ENCODE data around the gene PIH1D2.
"Not testable (repeated sequence)": the region's sequence is repeated elsewhere in the genome, so short reads cannot be mapped to it uniquely, and the experiment has no call there.

Gene PIH1D2

DNA sequence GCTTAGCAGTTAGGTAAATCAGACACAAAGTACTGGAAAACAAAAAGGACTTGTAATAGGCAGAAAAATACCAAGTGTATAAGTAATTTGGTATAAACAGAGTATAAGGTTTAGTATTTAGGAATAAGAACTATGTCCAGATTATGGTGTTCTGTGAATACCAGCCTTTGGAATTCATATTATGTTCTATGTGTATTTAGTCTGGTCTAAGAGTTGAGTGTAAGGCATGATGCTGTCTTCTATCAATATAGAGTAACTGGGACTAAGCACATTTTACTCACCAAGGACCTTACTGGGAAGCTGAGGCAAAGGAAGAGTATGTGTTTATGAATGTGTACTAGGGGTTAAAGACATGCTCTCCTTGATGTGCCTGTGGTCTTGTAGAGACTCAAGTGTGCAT, 22.4 kb upstream of the PIH1D2 start:
- Histone ChIP-seq H3K27me3 (ENCODE audit: control insufficient read depth, insufficient read depth, low read length) (no peaks in the 10 kb centered on the region), H3K27ac (ENCODE audit: low read depth, low read length) (no peak overlapping the region), H3K4me3 (ENCODE audit: low read length) (no peak overlapping the region), H3K4me1 (ENCODE audit: control insufficient read depth, insufficient read depth, low read length) (no peaks in the 10 kb centered on the region), H3K9ac (ENCODE audit: low read length) (no peak overlapping the region), H3K36me3 (ENCODE audit: control insufficient read depth, insufficient read depth, low read length) (peaks cover 11% of the 10 kb centered on the region)

GRCh38 chr11:112095302-112095701, 21.5 kb upstream of the PIH1D2 start:
- H3K36me3 ChIP-seq (ENCODE audit: control insufficient read depth, insufficient read depth, low read length): peaks cover 12% of the 10 kb centered on the region
- not testable (repeated sequence) for H3K4me1 ChIP-seq (ENCODE audit: control insufficient read depth, insufficient read depth, low read length); H3K9ac ChIP-seq (ENCODE audit: low read length); H3K4me3 ChIP-seq (ENCODE audit: low read length); H3K27me3 ChIP-seq (ENCODE audit: control insufficient read depth, insufficient read depth, low read length); H3K27ac ChIP-seq (ENCODE audit: low read depth, low read length)

GRCh38 chr11:112087212-112087611, 13.4 kb upstream of the PIH1D2 start:
- H3K36me3 ChIP-seq (ENCODE audit: control insufficient read depth, insufficient read depth, low read length): peaks cover 34% of the 10 kb centered on the region
- peak overlapping the region; percentile 95 for H3K9ac ChIP-seq (ENCODE audit: low read length)
- H3K27me3 ChIP-seq (ENCODE audit: control insufficient read depth, insufficient read depth, low read length): no peaks in the 10 kb centered on the region

GRCh38 chr11:112086422-112087191, 12.8 kb upstream of the PIH1D2 start, which contains the start of the genes SDHD and TIMM8B:
SDHD (plus strand) TSS chr11:112086873; CDS start chr11:112086908, 35 bp downstream.
TIMM8B (minus strand) TSS chr11:112086756; CDS start chr11:112086723, 33 bp downstream.
- Histone ChIP-seq H3K36me3 (ENCODE audit: control insufficient read depth, insufficient read depth, low read length) (peaks cover 38% of the 10 kb centered on the region), H3K4me1 (ENCODE audit: control insufficient read depth, insufficient read depth, low read length) (peaks cover 18% of the 10 kb centered on the region)

More at GRCh38 chr11:112087212-112087611, 13.4 kb upstream of the PIH1D2 start:
- Histone ChIP-seq H3K27ac (ENCODE audit: low read depth, low read length) (peak overlapping the region; percentile 83), H3K4me3 (ENCODE audit: low read length) (peak overlapping the region; percentile 89), H3K4me1 (ENCODE audit: control insufficient read depth, insufficient read depth, low read length) (peaks cover 18% of the 10 kb centered on the region)

DNA sequence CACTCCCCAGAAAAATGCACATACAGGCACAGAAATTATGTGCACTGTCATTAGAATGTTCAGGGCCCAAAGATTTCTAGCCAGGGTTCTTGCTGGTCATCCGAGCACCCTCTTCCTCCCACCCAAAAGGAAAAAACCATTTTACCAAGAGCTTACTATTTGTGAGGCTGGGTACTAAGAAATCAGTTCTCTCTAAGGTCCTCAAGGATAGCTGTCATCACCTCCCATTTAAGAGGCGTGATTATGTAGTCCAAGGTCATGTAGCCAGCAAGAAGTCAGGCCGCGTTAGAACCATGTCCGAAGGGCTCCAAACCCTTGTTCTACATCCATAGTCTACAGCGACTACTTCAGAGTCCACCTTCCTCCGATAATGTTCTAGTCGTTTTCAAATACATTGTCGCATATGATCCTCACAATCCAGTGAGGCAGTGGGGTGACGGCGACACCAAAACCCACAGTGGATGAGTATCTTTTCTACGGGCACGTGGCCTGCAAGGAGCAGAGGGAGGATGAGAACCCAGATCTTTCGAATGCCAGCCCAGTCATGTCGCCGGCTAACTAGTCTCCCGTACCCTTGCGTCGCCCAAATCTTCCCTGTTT, 12.1 kb upstream of the PIH1D2 start:
- Histone ChIP-seq H3K4me3 (ENCODE audit: low read length) (peak overlapping the region; percentile 89), H3K27ac (ENCODE audit: low read depth, low read length) (peak overlapping the region; percentile 83), H3K9ac (ENCODE audit: low read length) (peak overlapping the region; percentile 33), H3K4me1 (ENCODE audit: control insufficient read depth, insufficient read depth, low read length) (peaks cover 18% of the 10 kb centered on the region), H3K36me3 (ENCODE audit: control insufficient read depth, insufficient read depth, low read length) (peaks cover 35% of the 10 kb centered on the region), H3K27me3 (ENCODE audit: control insufficient read depth, insufficient read depth, low read length) (no peaks in the 10 kb centered on the region)

More at GRCh38 chr11:112086422-112087191, 12.8 kb upstream of the PIH1D2 start, which contains the start of the genes SDHD and TIMM8B:
- peak within 1 kb of the TSS; percentile 83 for H3K27ac ChIP-seq (ENCODE audit: low read depth, low read length)
- H3K27me3 ChIP-seq (ENCODE audit: control insufficient read depth, insufficient read depth, low read length): no peaks in the 10 kb centered on the region
- peak within 1 kb of the TSS; percentile 95 for H3K9ac ChIP-seq (ENCODE audit: low read length)
- H3K4me3 ChIP-seq (ENCODE audit: low read length): peak within 1 kb of the TSS; percentile 89

DNA sequence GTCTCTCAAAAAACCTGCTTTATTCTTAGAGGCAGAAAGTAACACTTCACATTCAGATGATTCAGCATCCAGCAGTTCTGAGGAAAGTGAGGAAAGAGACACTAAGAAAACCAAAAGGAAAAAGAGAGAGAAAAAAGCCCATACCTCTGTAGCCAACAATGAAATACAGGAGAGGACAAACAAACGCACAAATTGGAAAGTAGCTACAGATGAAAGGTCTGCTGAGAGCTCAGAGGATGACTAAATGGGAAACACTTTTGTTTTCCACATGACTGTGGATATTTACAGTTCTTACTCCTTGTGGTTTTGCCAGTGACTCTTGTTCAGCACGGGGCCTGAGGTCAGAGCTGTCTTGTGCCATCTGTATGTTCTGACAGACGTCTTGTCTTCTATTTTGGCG, 8.9 kb upstream of the PIH1D2 start:
- Histone ChIP-seq H3K9ac (ENCODE audit: low read length) (no peak overlapping the region), H3K4me3 (ENCODE audit: low read length) (no peak overlapping the region), H3K4me1 (ENCODE audit: control insufficient read depth, insufficient read depth, low read length) (peaks cover 6% of the 10 kb centered on the region), H3K27ac (ENCODE audit: low read depth, low read length) (no peak overlapping the region), H3K36me3 (ENCODE audit: control insufficient read depth, insufficient read depth, low read length) (peaks cover 30% of the 10 kb centered on the region), H3K27me3 (ENCODE audit: control insufficient read depth, insufficient read depth, low read length) (no peaks in the 10 kb centered on the region)

DNA sequence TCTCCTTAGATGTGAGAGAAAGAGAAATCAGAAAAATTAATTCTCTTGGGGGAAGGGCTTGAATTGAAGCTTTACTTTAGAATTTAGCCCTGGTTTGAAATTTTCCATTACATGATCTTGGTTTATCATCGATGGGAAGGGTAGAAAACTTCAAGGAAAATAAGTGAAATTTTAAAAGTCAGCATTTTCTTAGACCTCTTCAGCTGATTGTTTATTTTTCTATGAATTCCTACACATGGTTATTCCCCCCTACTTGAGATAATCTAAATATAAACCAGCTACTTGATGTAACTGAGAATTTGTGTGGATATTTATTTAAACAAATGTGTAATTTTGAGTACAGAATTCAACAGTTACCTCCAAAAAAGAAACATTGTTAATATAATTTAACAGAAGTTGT, 10.9 kb downstream of the PIH1D2 start:
- H3K36me3 ChIP-seq (ENCODE audit: control insufficient read depth, insufficient read depth, low read length): peaks cover 11% of the 10 kb centered on the region
- no peaks in the 10 kb centered on the region for H3K27me3 ChIP-seq (ENCODE audit: control insufficient read depth, insufficient read depth, low read length)

GRCh38 chr11:112058103-112058502, 15.7 kb downstream of the PIH1D2 start:
- H3K4me1 ChIP-seq (ENCODE audit: control insufficient read depth, insufficient read depth, low read length): no peaks in the 10 kb centered on the region
- no peak overlapping the region for H3K4me3 ChIP-seq (ENCODE audit: low read length)
- no peak overlapping the region for H3K9ac ChIP-seq (ENCODE audit: low read length)
- no peaks in the 10 kb centered on the region for H3K27me3 ChIP-seq (ENCODE audit: control insufficient read depth, insufficient read depth, low read length)
- H3K36me3 ChIP-seq (ENCODE audit: control insufficient read depth, insufficient read depth, low read length): peaks cover 13% of the 10 kb centered on the region
- no peak overlapping the region for H3K27ac ChIP-seq (ENCODE audit: low read depth, low read length)

More for the DNA sequence above, 10.9 kb downstream of the PIH1D2 start:
- H3K9ac ChIP-seq (ENCODE audit: low read length): no peak overlapping the region
- H3K4me1 ChIP-seq (ENCODE audit: control insufficient read depth, insufficient read depth, low read length): no peaks in the 10 kb centered on the region
- H3K4me3 ChIP-seq (ENCODE audit: low read length): no peak overlapping the region
- H3K27ac ChIP-seq (ENCODE audit: low read depth, low read length): no peak overlapping the region

- Histone ChIP-seq H3K4me1 (ENCODE audit: control insufficient read depth, insufficient read depth, low read length) (no peaks in the 10 kb centered on the region), H3K27me3 (ENCODE audit: control insufficient read depth, insufficient read depth, low read length) (no peaks in the 10 kb centered on the region), H3K9ac (ENCODE audit: low read length) (no peak overlapping the region), H3K27ac (ENCODE audit: low read depth, low read length) (no peak overlapping the region), H3K36me3 (ENCODE audit: control insufficient read depth, insufficient read depth, low read length) (peaks cover 17% of the 10 kb centered on the region), H3K4me3 (ENCODE audit: low read length) (no peak overlapping the region)
Measured at GRCh38 chr11:112057170-112057569, 16.6 kb downstream of the PIH1D2 start.

- H3K4me1 ChIP-seq (ENCODE audit: control insufficient read depth, insufficient read depth, low read length): no peaks in the 10 kb centered on the region
- no peak overlapping the region for H3K4me3 ChIP-seq (ENCODE audit: low read length)
- no peak overlapping the region for H3K9ac ChIP-seq (ENCODE audit: low read length)
- no peak overlapping the region for H3K27ac ChIP-seq (ENCODE audit: low read depth, low read length)
- H3K36me3 ChIP-seq (ENCODE audit: control insufficient read depth, insufficient read depth, low read length): peaks cover 13% of the 10 kb centered on the region
- no peaks in the 10 kb centered on the region for H3K27me3 ChIP-seq (ENCODE audit: control insufficient read depth, insufficient read depth, low read length)
Measured at GRCh38 chr11:112051768-112052167, 22.0 kb downstream of the PIH1D2 start.

DNA sequence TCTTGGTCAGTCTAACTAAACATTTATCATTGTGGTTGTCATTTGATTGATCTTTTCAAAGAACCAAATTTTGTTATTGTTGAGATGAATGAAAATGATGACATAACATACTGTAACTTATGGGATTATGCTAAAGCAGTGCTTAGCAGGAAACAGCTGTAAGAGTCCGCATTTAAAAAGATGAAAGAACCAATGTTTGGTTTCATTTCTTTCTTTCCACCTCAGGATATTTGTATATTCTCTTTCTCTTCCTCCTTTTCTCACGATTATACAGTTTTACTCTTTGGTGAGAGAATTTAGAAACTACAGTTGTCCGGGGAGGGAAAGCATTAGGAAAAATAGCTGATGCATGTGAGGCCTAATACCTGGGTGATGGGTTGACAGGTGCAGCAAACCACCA, 23.1 kb downstream of the PIH1D2 start:
- Histone ChIP-seq H3K36me3 (ENCODE audit: control insufficient read depth, insufficient read depth, low read length) (peaks cover 13% of the 10 kb centered on the region), H3K27ac (ENCODE audit: low read depth, low read length) (no peak overlapping the region), H3K4me1 (ENCODE audit: control insufficient read depth, insufficient read depth, low read length) (no peaks in the 10 kb centered on the region), H3K9ac (ENCODE audit: low read length) (no peak overlapping the region), H3K27me3 (ENCODE audit: control insufficient read depth, insufficient read depth, low read length) (no peaks in the 10 kb centered on the region), H3K4me3 (ENCODE audit: low read length) (no peak overlapping the region)

- no peak overlapping the region for H3K9ac ChIP-seq (ENCODE audit: low read length)
- peaks cover 13% of the 10 kb centered on the region for H3K36me3 ChIP-seq (ENCODE audit: control insufficient read depth, insufficient read depth, low read length)
Measured at GRCh38 chr11:112049777-112050176, 24.0 kb downstream of the PIH1D2 start.

More at GRCh38 chr11:112049777-112050176, 24.0 kb downstream of the PIH1D2 start:
- Histone ChIP-seq H3K27me3 (ENCODE audit: control insufficient read depth, insufficient read depth, low read length) (no peaks in the 10 kb centered on the region), H3K27ac (ENCODE audit: low read depth, low read length) (no peak overlapping the region), H3K4me1 (ENCODE audit: control insufficient read depth, insufficient read depth, low read length) (no peaks in the 10 kb centered on the region), H3K4me3 (ENCODE audit: low read length) (no peak overlapping the region)
